GM23248 (cell line): Measurements from ENCODE around the gene CD79A. TPM values are rescaled to one million over a fixed set of nuclear protein-coding genes. Genes with fewer than 3 reads are reported as not detected.

Experiments
- DNase-seq: peaks from one replicate; pipeline ENCODE4 v3.0.0-alpha.2; 2015
- H2AFZ ChIP-seq: fragments of 200-600 bp; sonication (generic); 2 replicates; pipeline ENCODE4 v1.6.1; 2016; ENCODE audit warnings: antibody characterized with exemption
- H3F3A ChIP-seq: fragments of 200-600 bp; sonication (generic); 2 replicates; pipeline ENCODE4 v1.6.1; 2016; ENCODE audit warnings: mild to moderate bottlenecking, antibody characterized with exemption, mixed run types; ENCODE audit not compliant: insufficient read depth
- H3K27ac ChIP-seq: fragments of 200-600 bp; sonication (generic); 2 replicates; pipeline ENCODE4 v1.5.1; 2016; ENCODE audit warnings: mild to moderate bottlenecking
- H3K27me3 ChIP-seq: fragments of 200-600 bp; sonication (generic); replicated peaks from 2 replicates; pipeline ENCODE4 v1.6.1; 2016; ENCODE audit warnings: mild to moderate bottlenecking; ENCODE audit not compliant: insufficient read depth
- H3K36me3 ChIP-seq: fragments of 200-600 bp; sonication (generic); 2 replicates; pipeline ENCODE4 v1.6.1; 2016; ENCODE audit warnings: low read depth, mild to moderate bottlenecking
- H3K4me1 ChIP-seq: fragments of 200-600 bp; sonication (generic); 2 replicates; pipeline ENCODE4 v1.6.1; 2016; ENCODE audit warnings: mild to moderate bottlenecking; ENCODE audit not compliant: insufficient read depth
- H3K4me2 ChIP-seq: fragments of 200-600 bp; sonication (generic); one replicate; pipeline ENCODE4 v1.6.1; 2016; ENCODE audit warnings: mild to moderate bottlenecking; ENCODE audit not compliant: unreplicated experiment
- H3K4me3 ChIP-seq: fragments of 200-600 bp; sonication (generic); 2 replicates; pipeline ENCODE4 v1.5.1; 2016; ENCODE audit warnings: mild to moderate bottlenecking
- H3K79me2 ChIP-seq: fragments of 200-600 bp; sonication (generic); 2 replicates; pipeline ENCODE4 v1.6.1; 2016; ENCODE audit warnings: mild to moderate bottlenecking; ENCODE audit not compliant: insufficient read depth
- H3K9ac ChIP-seq: fragments of 200-600 bp; sonication (generic); 2 replicates; pipeline ENCODE4 v1.6.1; 2016; ENCODE audit warnings: mild to moderate bottlenecking
- H3K9me2 ChIP-seq: fragments of 200-600 bp; sonication (generic); 2 replicates; pipeline ENCODE4 v1.6.1; 2016; ENCODE audit warnings: mixed run types, mild to moderate bottlenecking, moderate library complexity; ENCODE audit not compliant: insufficient read depth
- H3K9me3 ChIP-seq: fragments of 200-600 bp; sonication (generic); one replicate; pipeline ENCODE4 v1.6.1; 2017; ENCODE audit warnings: low read depth
- H4K20me1 ChIP-seq: fragments of 200-600 bp; sonication (generic); 2 replicates; pipeline ENCODE4 v1.6.0; 2016; ENCODE audit not compliant: insufficient read depth
- EZH2 ChIP-seq: fragments of 200-600 bp; sonication (generic); IDR thresholded peaks from 2 replicates; pipeline ENCODE4 v1.6.1; 2018; ENCODE audit warnings: antibody characterized with exemption, mild to moderate bottlenecking; ENCODE audit not compliant: insufficient read depth, poor library complexity, severe bottlenecking
- EZH2phosphoT487 ChIP-seq: fragments of 200-600 bp; sonication (generic); IDR thresholded peaks from 2 replicates; pipeline ENCODE4 v1.6.1; 2018; ENCODE audit warnings: antibody characterized with exemption, moderate library complexity, mild to moderate bottlenecking, low read depth; ENCODE audit not compliant: insufficient read depth
- WGBS, 2 experiments: methylation state at CpG; one replicate each; pipeline ENCODE4 v1.1.6; 2015 to 2017; ENCODE audit warnings: low lambda C conversion rate in 2 of 2, low coverage in 1 of 2; ENCODE audit errors: missing lambda C conversion rate in 2 of 2; 5-methylcytosine and 5-hydroxymethylcytosine counted together
- in situ Hi-C: fragments of 300-500 bp; cut with MboI; formaldehyde crosslinking; loops from 2 replicates; pipeline ENCODE4 v1.15.0; 2020
- polyA plus RNA-seq: library from polyadenylated mRNA; unstranded; fragments of >200 nt; fragmentation: Nextera tagmentation; extraction: Ambion mirVana; gene quantifications from 2 replicates; pipeline ENCODE4 v1.2.1, GENCODE V29; 2016
- total RNA-seq: library from RNA; depleted of rRNA; stranded (reverse); fragments of >200 nt; shearing (Covaris generic); gene quantifications from 2 replicates; pipeline ENCODE4 v1.2.3, GENCODE V29; 2014

Gene CD79A
- total and polyA plus RNA-seq, 2 experiments from 2014 or later, result not detected

- Histone ChIP-seq H2AFZ (no peak overlapping the region), H3K4me1 (no peaks in the 10 kb centered on the region), H3K27me3 (no peaks in the 10 kb centered on the region), H3K4me3 (no peak overlapping the region), H3K4me2 (no peak overlapping the region), H4K20me1 (peaks cover 13% of the 10 kb centered on the region; the same call in 1 of the 2 replicates), H3K79me2 (peaks cover 43% of the 10 kb centered on the region), H3F3A (peaks cover 90% of the 10 kb centered on the region), H3K36me3 (peaks cover 55% of the 10 kb centered on the region), H3K27ac (peak overlapping the region; percentile 19; the same call in 1 of the 2 replicates), H3K9me3 (no peaks in the 10 kb centered on the region), H3K9ac (peak overlapping the region; percentile 5; the same call in 1 of the 2 replicates), H3K9me2 (no peaks in the 10 kb centered on the region)
- no peak for DNase-seq
- TF ChIP-seq EZH2phosphoT487 (no peak), EZH2 (no peak)
- in situ Hi-C loops, result no loop called here
- 95% methylated on average over 13 of the region's 13 CpGs for WGBS, 2 experiments
Observed at GRCh38 chr19:41869374-41869955, 7.6 kb upstream of the CD79A start.

- peaks cover 45% of the 10 kb centered on the region for H3K36me3 ChIP-seq
- peak overlapping the region; percentile 19; the same call in 1 of the 2 replicates for H3K27ac ChIP-seq
- peak; percentile 79 for DNase-seq
- 57 to 75% methylated on average over 3 of the region's 3 CpGs for WGBS, 2 experiments
- peaks cover 33% of the 10 kb centered on the region for H3K79me2 ChIP-seq
- no peak overlapping the region for H2AFZ ChIP-seq
- no peaks in the 10 kb centered on the region for H3K9me3 ChIP-seq
- H3K9ac ChIP-seq, result no peak overlapping the region
- H3K9me2 ChIP-seq, result no peaks in the 10 kb centered on the region
- no peaks in the 10 kb centered on the region for H3K27me3 ChIP-seq
- no peak overlapping the region for H3K4me3 ChIP-seq
- H4K20me1 ChIP-seq, result peaks cover 13% of the 10 kb centered on the region; the same call in 1 of the 2 replicates
- no peak overlapping the region for H3K4me2 ChIP-seq
- in situ Hi-C loops, result no loop called here
- peaks cover 80% of the 10 kb centered on the region for H3F3A ChIP-seq
- no peaks in the 10 kb centered on the region for H3K4me1 ChIP-seq
- TF ChIP-seq EZH2phosphoT487 (no peak), EZH2 (no peak)
Observed at GRCh38 chr19:41870401-41870873, 6.6 kb upstream of the CD79A start.

- Histone ChIP-seq H3K36me3 (peaks cover 41% of the 10 kb centered on the region; the same call in 1 of the 2 replicates), H3K4me2 (no peak overlapping the region), H3F3A (peaks cover 70% of the 10 kb centered on the region), H3K9ac (no peak overlapping the region), H3K79me2 (peaks cover 19% of the 10 kb centered on the region), H3K4me3 (no peak overlapping the region), H3K4me1 (no peaks in the 10 kb centered on the region), H3K27ac (no peak overlapping the region), H3K9me2 (no peaks in the 10 kb centered on the region), H3K9me3 (no peaks in the 10 kb centered on the region), H4K20me1 (peaks cover 13% of the 10 kb centered on the region; the same call in 1 of the 2 replicates), H3K27me3 (no peaks in the 10 kb centered on the region), H2AFZ (no peak overlapping the region)
- no peak for TF ChIP-seq EZH2
- no peak for TF ChIP-seq EZH2phosphoT487
- no peak for DNase-seq
- in situ Hi-C loops, result no loop called here
- WGBS, 2 experiments, result 80 to 81% methylated on average over 16 of the region's 16 CpGs
Observed at GRCh38 chr19:41871573-41872383, 5.3 kb upstream of the CD79A start.

GRCh38 chr19:41872384-41872774, 4.7 kb upstream of the CD79A start:
- Histone ChIP-seq H3K27ac (no peak overlapping the region), H3K9ac (no peak overlapping the region), H4K20me1 (peaks cover 13% of the 10 kb centered on the region; the same call in 1 of the 2 replicates), H3K9me3 (no peaks in the 10 kb centered on the region), H3K4me2 (no peak overlapping the region), H3K79me2 (peaks cover 13% of the 10 kb centered on the region), H3K36me3 (peaks cover 35% of the 10 kb centered on the region; the same call in 1 of the 2 replicates), H2AFZ (no peak overlapping the region), H3K27me3 (no peaks in the 10 kb centered on the region), H3K4me3 (no peak overlapping the region), H3K9me2 (no peaks in the 10 kb centered on the region), H3F3A (peaks cover 64% of the 10 kb centered on the region), H3K4me1 (no peaks in the 10 kb centered on the region)
- in situ Hi-C loops, result no loop called here
- TF ChIP-seq EZH2, result no peak
- no peak for TF ChIP-seq EZH2phosphoT487
- no peak for DNase-seq
- 89 to 90% methylated on average over 12 of the region's 12 CpGs for WGBS, 2 experiments
